Osteoblast (primary cell): ENCODE results near the gene TCF12. TPM values are rescaled to one million over a fixed set of nuclear protein-coding genes. Genes with fewer than 3 reads are reported as not detected.

Experiments used
- DNase-seq: peaks from one replicate; pipeline ENCODE4 v3.0.0; 2011; ENCODE audit warnings: low spot score, mixed read lengths; ENCODE audit not compliant: insufficient read length; ENCODE audit errors: missing footprints
- H2AFZ ChIP-seq: 2 replicates; pipeline ENCODE4 v1.6.0; 2011; ENCODE audit warnings: mild to moderate bottlenecking, low read length
- H3K27ac ChIP-seq: 2 replicates; pipeline ENCODE4 v1.5.1; 2011; ENCODE audit warnings: mild to moderate bottlenecking, low read depth, low read length, moderate library complexity
- H3K27me3 ChIP-seq: 2 replicates; pipeline ENCODE4 v1.6.0; 2012; ENCODE audit warnings: mild to moderate bottlenecking, control low read depth, inconsistent platforms, low read length, moderate library complexity; ENCODE audit not compliant: insufficient read depth
- H3K36me3 ChIP-seq: 2 replicates; pipeline ENCODE4 v1.5.1; 2011; ENCODE audit warnings: mild to moderate bottlenecking, low read length, control low read depth, moderate library complexity; ENCODE audit not compliant: insufficient read depth
- H3K4me1 ChIP-seq: 2 replicates; pipeline ENCODE4 v1.5.1; 2011; ENCODE audit warnings: mild to moderate bottlenecking, low read length, control low read depth, moderate library complexity; ENCODE audit not compliant: insufficient read depth
- H3K4me2 ChIP-seq: 2 replicates; pipeline ENCODE4 v1.6.0; 2011; ENCODE audit warnings: mild to moderate bottlenecking, low read length; ENCODE audit not compliant: insufficient read depth
- H3K4me3 ChIP-seq: fragments of 200-600 bp; sonication (generic); 3 replicates; pipeline ENCODE4 v1.5.1; 2012; ENCODE audit warnings: mild to moderate bottlenecking, low read length, inconsistent platforms; ENCODE audit not compliant: insufficient read depth
- H3K79me2 ChIP-seq: 2 replicates; pipeline ENCODE4 v1.6.0; 2012; ENCODE audit warnings: mild to moderate bottlenecking, low read length, control low read depth, inconsistent platforms; ENCODE audit not compliant: insufficient read depth
- H3K9me3 ChIP-seq: 2 replicates; pipeline ENCODE4 v1.5.1; 2011; ENCODE audit warnings: low read depth, low read length, control low read depth
- H4K20me1 ChIP-seq: 2 replicates; pipeline ENCODE4 v1.6.0; 2012; ENCODE audit warnings: mild to moderate bottlenecking, low read length, control low read depth; ENCODE audit not compliant: insufficient read depth
- total RNA-seq: library from RNA; depleted of rRNA; stranded (reverse); fragments of >200 nt; gene quantifications from 2 replicates; pipeline ENCODE4 v1.2.3, GENCODE V29; 2012
- TF ChIP-seq, protein P1 (sequence below): IDR thresholded peaks from 2 replicates; pipeline ENCODE4 v1.5.1; 2011; ENCODE audit warnings: mild to moderate bottlenecking, low read depth, low read length, moderate library complexity; ENCODE audit errors: extremely low read depth

The TCF12 gene
- total RNA-seq, 1 donor = 86.5 TPM

DNA sequence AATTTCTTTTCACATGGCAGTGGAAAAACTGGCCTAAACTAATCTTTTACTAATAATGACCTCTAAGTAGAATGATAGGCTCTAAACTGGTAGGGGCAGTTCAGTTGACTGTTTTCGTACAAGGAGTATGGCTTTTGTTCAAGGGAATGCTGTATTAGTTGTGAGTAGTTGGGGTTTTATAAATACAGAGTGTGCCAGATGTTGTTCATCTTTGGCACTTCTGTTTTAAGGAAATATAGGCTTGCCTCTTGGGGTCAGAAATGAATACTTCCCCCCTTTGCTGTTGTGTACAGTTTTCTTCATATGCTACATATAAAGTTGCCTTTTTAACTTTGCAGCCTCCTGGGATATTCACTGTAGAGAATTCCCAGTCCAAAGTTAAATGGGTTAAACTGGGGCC, 276.9 kb downstream of the TCF12 start:
- Histone ChIP-seq H3K79me2 (no peaks in the 10 kb centered on the region), H3K4me2 (no peak overlapping the region), H3K27ac (no peak overlapping the region), H2AFZ (no peak overlapping the region), H4K20me1 (no peaks in the 10 kb centered on the region), H3K27me3 (no peaks in the 10 kb centered on the region), H3K4me1 (peaks cover 5% of the 10 kb centered on the region), H3K4me3 (no peak overlapping the region), H3K9me3 (no peaks in the 10 kb centered on the region), H3K36me3 (peaks cover 11% of the 10 kb centered on the region)
- TF ChIP-seq, protein P1, sequence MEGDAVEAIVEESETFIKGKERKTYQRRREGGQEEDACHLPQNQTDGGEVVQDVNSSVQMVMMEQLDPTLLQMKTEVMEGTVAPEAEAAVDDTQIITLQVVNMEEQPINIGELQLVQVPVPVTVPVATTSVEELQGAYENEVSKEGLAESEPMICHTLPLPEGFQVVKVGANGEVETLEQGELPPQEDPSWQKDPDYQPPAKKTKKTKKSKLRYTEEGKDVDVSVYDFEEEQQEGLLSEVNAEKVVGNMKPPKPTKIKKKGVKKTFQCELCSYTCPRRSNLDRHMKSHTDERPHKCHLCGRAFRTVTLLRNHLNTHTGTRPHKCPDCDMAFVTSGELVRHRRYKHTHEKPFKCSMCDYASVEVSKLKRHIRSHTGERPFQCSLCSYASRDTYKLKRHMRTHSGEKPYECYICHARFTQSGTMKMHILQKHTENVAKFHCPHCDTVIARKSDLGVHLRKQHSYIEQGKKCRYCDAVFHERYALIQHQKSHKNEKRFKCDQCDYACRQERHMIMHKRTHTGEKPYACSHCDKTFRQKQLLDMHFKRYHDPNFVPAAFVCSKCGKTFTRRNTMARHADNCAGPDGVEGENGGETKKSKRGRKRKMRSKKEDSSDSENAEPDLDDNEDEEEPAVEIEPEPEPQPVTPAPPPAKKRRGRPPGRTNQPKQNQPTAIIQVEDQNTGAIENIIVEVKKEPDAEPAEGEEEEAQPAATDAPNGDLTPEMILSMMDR = no peak
- no peak for DNase-seq

DNA sequence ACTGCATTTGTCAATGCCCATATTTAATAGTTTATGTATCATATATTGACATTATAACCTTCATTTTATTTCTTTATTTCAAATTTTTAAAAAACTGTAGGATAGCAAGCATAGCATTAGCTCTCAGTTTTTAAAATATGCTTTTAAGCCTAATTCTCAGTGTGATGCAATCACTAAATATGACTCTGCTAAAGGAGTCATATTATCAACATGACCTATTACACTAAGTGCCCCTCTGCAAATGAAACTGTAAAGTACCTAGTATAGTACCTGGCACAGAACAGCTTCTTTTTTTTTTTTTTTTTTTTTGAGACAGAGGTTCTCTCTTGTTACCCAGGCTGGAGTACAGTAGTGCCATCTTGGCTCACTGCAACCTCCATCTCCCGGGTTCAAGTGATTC, 278.4 kb downstream of the TCF12 start:
- no peak overlapping the region for H3K4me3 ChIP-seq
- H3K27ac ChIP-seq = no peak overlapping the region
- peaks cover 9% of the 10 kb centered on the region for H3K36me3 ChIP-seq
- H3K9me3 ChIP-seq = no peaks in the 10 kb centered on the region
- peaks cover 7% of the 10 kb centered on the region for H3K79me2 ChIP-seq
- peaks cover 5% of the 10 kb centered on the region for H3K4me1 ChIP-seq
- no peak overlapping the region for H2AFZ ChIP-seq
- TF ChIP-seq, protein P1 = no peak
- H3K4me2 ChIP-seq = no peak overlapping the region
- no peak for DNase-seq
- H4K20me1 ChIP-seq = no peaks in the 10 kb centered on the region
- no peaks in the 10 kb centered on the region for H3K27me3 ChIP-seq

DNA sequence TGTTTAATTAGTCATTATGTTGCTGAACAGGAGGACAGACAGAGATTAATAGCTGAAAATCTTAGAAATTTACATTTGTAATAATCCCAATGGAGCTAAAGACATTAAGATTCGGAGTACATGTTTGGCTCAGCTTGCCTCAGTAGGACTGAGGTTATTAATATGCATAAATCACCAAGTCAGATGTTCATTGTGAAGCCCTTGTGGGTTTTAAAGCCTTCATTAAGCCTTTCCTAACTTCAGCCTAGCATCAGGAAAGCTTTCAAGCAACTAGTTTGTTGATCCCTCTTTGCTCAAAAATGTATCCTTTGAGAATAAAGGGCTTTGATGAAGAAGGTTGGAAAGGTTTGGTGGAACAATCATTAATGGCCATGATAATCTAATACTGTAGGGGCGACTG, 279.7 kb downstream of the TCF12 start:
- no peaks in the 10 kb centered on the region for H3K27me3 ChIP-seq
- peaks cover under 1% of the 10 kb centered on the region for H3K36me3 ChIP-seq
- peaks cover 7% of the 10 kb centered on the region for H3K79me2 ChIP-seq
- no peak overlapping the region for H2AFZ ChIP-seq
- no peak overlapping the region for H3K4me2 ChIP-seq
- TF ChIP-seq, protein P1 = no peak
- H3K4me3 ChIP-seq = no peak overlapping the region
- no peaks in the 10 kb centered on the region for H3K9me3 ChIP-seq
- no peak for DNase-seq
- H3K27ac ChIP-seq = no peak overlapping the region
- no peaks in the 10 kb centered on the region for H4K20me1 ChIP-seq
- peaks cover 5% of the 10 kb centered on the region for H3K4me1 ChIP-seq

DNA sequence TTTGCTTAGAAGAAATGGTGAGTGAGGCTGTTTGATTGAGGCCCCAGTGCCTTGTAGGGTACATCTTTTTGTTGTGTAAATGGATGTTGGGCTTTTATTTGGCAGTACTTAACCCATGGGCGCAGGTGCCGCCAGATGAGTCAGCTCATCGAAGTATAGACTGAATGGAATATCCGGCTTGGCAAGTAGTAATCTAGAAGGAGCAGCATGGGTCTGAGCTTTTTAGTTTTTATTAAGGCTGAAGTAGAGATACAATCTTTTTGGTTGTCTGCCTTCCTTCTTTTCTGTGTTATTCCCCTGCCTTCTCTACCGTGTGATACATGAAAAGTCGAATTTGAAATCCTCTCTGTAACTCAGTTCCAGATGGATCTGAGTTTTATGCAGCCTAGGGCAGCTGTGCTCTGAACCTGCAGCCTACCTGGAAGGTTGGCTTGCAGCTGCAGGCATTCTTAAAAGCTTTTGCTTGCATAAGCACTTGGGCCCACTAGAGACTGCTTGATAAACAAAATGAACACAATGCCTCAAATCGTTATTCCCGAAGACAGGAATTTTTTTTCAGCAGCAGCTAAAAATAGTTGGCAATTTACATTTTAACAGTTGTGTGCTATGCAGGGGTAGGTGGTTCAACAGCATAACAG, 280.3 kb downstream of the TCF12 start:
- no peaks in the 10 kb centered on the region for H3K36me3 ChIP-seq
- H2AFZ ChIP-seq = no peak overlapping the region
- no peak overlapping the region for H3K4me3 ChIP-seq
- DNase-seq = no peak
- no peaks in the 10 kb centered on the region for H4K20me1 ChIP-seq
- H3K27ac ChIP-seq = no peak overlapping the region
- H3K4me1 ChIP-seq = peaks cover 5% of the 10 kb centered on the region
- peaks cover 7% of the 10 kb centered on the region for H3K79me2 ChIP-seq
- H3K4me2 ChIP-seq = no peak overlapping the region
- no peaks in the 10 kb centered on the region for H3K27me3 ChIP-seq
- H3K9me3 ChIP-seq = no peaks in the 10 kb centered on the region
- TF ChIP-seq, protein P1 = no peak
